OCI-LY3 (cell line): ENCODE results near the gene TCF25.
A peak's percentile ranks its signal among the peaks of the same experiment; 100 is the strongest.

Experiments used
- H2AFZ ChIP-seq: fragments of 200-600, 300-600 bp; shearing (Covaris generic); 2 replicates; pipeline ENCODE4 v1.6.0; 2014; ENCODE audit warnings: antibody characterized with exemption, low read depth, low read length
- H3K27ac ChIP-seq: fragments of 200-600, 300-600 bp; sonication (generic); 2 replicates; pipeline ENCODE4 v1.5.1; 2014; ENCODE audit warnings: mild to moderate bottlenecking, low read length, moderate library complexity, mixed read lengths
- H3K27me3 ChIP-seq: fragments of 200-600, 300-600 bp; sonication (generic); 2 replicates; pipeline ENCODE4 v1.6.1; 2014; ENCODE audit warnings: low read depth, low read length, mixed read lengths
- H3K36me3 ChIP-seq: fragments of 200-600, 300-600 bp; sonication (generic); replicated peaks from 2 replicates; pipeline ENCODE3; 2014; ENCODE audit warnings: low read depth, low read length, mixed read lengths
- H3K4me1 ChIP-seq: fragments of 300-600, 200-600 bp; sonication (generic); 2 replicates; pipeline ENCODE4 v1.6.1; 2014; ENCODE audit warnings: low read length, mixed read lengths
- H3K4me2 ChIP-seq: fragments of 200-600, 300-600 bp; sonication (generic); 2 replicates; pipeline ENCODE4 v1.6.1; 2014; ENCODE audit warnings: low read length, mixed read lengths
- H3K4me3 ChIP-seq: fragments of 300-600, 200-600 bp; sonication (generic); 2 replicates; pipeline ENCODE4 v1.5.1; 2014; ENCODE audit warnings: antibody characterized with exemption, mild to moderate bottlenecking, low read length, moderate library complexity
- H3K79me2 ChIP-seq: fragments of 300-600, 200-600 bp; shearing (Covaris generic); 2 replicates; pipeline ENCODE4 v1.6.1; 2014; ENCODE audit warnings: mild to moderate bottlenecking, low read length, mixed read lengths
- H3K9ac ChIP-seq: fragments of 300-600, 200-600 bp; shearing (Covaris generic); 2 replicates; pipeline ENCODE4 v1.6.0; 2014; ENCODE audit warnings: mild to moderate bottlenecking, low read length, moderate library complexity
- H3K9me3 ChIP-seq: fragments of 200-600, 300-600 bp; shearing (Covaris generic); 2 replicates; pipeline ENCODE4 v1.6.1; 2014; ENCODE audit warnings: low read length, mixed read lengths; ENCODE audit not compliant: insufficient read depth
- H4K20me1 ChIP-seq: fragments of 200-600, 300-600 bp; sonication (generic); 2 replicates; pipeline ENCODE4 v1.6.1; 2016; ENCODE audit warnings: low read length, mixed read lengths; ENCODE audit not compliant: insufficient read depth
- EZH2phosphoT487 ChIP-seq: fragments of 200-600 bp; shearing (Covaris generic); IDR thresholded peaks from 2 replicates; pipeline ENCODE4 v1.6.1; 2018; ENCODE audit warnings: antibody characterized with exemption, mixed run types, low read depth
- TF ChIP-seq, protein P1 (sequence below): fragments of 200-600, 300-600 bp; sonication (generic); IDR thresholded peaks from 2 replicates; pipeline ENCODE4 v1.5.1; 2014; ENCODE audit warnings: antibody characterized with exemption, low read length, low read depth

TCF25 gene

DNA sequence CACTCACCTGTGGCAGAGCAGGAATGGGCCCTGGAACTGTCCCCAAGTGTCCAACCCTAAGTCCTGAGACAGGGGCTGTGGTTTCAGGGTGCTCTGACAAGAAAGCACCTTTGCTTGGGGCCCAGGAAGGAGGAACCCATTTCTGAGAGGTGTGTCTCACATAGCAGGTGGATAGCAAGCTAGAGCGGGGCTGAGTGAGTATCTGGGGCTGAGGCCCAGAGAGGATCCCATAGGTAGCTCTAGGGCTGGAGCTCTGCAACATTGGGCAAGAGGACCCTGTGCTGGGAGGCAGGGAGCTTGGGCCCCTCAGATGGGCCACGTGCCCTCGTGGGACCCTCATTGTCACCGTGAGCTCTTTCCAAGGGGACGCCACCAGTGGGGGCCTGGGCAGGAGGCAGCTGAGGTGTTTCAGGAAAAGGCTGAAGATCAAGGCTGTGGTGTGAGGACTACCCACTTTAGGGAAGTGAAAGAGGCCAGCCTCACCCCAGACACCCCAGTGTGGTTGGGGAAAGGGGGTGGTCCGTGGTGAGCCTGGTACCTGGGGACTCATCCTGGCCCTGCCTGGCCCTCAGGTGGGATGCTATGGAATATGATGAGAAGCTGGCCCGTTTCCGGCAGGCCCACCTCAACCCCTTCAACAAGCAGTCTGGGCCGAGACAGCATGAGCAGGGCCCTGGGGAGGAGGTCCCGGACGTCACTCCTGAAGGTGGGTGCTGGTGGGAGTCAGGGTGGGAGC, 80.4 kb downstream of the TCF25 start:
- Histone ChIP-seq H3K4me2 (peak overlapping the region; percentile 72), H3K4me1 (peaks cover 37% of the 10 kb centered on the region), H2AFZ (no peak overlapping the region), H3K4me3 (peak overlapping the region; percentile 54), H3K27ac (peak overlapping the region; percentile 33), H3K9ac (peak overlapping the region; percentile 10; the same call in 1 of the 2 replicates), H3K27me3 (0 out of 2 replicates have a peak, but pooled peaks cover 3% of the 10 kb centered on the region), H3K36me3 (peaks cover 44% of the 10 kb centered on the region), H3K79me2 (peaks cover 38% of the 10 kb centered on the region), H4K20me1 (peaks cover 48% of the 10 kb centered on the region), H3K9me3 (no peaks in the 10 kb centered on the region)
- TF ChIP-seq EZH2phosphoT487 = no peak
- TF ChIP-seq, protein P1, sequence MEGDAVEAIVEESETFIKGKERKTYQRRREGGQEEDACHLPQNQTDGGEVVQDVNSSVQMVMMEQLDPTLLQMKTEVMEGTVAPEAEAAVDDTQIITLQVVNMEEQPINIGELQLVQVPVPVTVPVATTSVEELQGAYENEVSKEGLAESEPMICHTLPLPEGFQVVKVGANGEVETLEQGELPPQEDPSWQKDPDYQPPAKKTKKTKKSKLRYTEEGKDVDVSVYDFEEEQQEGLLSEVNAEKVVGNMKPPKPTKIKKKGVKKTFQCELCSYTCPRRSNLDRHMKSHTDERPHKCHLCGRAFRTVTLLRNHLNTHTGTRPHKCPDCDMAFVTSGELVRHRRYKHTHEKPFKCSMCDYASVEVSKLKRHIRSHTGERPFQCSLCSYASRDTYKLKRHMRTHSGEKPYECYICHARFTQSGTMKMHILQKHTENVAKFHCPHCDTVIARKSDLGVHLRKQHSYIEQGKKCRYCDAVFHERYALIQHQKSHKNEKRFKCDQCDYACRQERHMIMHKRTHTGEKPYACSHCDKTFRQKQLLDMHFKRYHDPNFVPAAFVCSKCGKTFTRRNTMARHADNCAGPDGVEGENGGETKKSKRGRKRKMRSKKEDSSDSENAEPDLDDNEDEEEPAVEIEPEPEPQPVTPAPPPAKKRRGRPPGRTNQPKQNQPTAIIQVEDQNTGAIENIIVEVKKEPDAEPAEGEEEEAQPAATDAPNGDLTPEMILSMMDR = no peak

DNA sequence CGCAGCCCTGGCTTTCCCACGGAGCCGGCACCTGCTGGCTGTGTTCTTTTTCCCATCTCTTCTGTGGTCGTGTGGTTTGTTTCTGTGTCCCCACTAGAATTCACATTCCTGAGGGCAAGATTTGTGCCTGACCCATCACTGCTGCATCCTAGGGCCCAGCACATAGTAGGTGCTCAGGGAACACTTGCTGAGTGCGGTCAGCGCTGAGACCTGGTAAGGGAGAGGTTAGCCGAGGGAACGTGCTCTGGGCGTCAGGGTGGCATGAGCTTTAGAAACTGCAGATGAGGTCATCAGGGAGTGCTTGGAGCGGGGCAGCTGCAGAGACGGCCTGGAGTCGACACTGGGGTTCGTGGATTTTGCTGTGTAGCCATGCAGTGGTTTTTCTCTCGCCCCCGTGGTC, 81.1 kb downstream of the TCF25 start:
- TF ChIP-seq, protein P1 = no peak
- TF ChIP-seq EZH2phosphoT487 = no peak
- Histone ChIP-seq H3K9me3 (no peaks in the 10 kb centered on the region), H3K4me2 (peak overlapping the region; percentile 72), H3K4me1 (peaks cover 37% of the 10 kb centered on the region), H3K36me3 (peaks cover 48% of the 10 kb centered on the region), H2AFZ (no peak overlapping the region), H3K27me3 (0 out of 2 replicates have a peak, but pooled peaks cover 3% of the 10 kb centered on the region), H3K9ac (no peak overlapping the region), H3K79me2 (peaks cover 33% of the 10 kb centered on the region), H4K20me1 (peaks cover 51% of the 10 kb centered on the region), H3K27ac (no peak overlapping the region), H3K4me3 (no peak overlapping the region)

DNA sequence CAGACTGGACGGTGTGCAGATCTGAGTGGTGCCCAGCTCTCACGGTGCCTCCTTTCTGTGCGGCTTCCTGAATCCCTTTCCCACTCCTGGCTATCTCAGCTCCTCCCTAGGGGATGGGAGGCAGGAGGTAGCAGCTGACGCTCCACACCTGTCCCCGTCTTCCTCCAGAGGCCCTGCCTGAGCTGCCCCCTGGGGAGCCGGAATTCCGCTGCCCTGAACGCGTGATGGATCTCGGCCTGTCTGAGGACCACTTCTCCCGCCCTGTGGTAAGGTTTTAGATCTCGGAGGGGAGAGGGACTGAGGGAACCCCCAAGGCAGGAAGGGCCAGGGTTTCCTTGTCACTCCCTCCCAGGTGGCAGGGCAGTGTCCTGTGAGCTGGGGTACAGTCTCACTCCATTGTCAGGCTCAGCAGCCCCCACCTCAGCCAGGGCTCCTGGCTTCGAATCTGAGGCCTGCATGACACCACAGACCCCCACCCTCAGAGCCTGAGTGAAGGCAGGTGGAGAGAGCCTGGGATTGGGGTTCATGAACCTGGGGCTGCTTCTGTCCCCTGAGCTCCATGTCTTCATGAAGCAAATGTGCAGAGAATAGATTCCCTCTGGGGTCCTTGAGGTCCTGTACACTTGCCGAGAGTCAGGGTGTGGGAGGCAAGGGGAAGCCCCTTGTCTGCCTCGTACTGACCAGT, 81.8 kb downstream of the TCF25 start:
- Histone ChIP-seq H3K27me3 (no peaks in the 10 kb centered on the region), H4K20me1 (peaks cover 51% of the 10 kb centered on the region), H3K4me1 (peaks cover 30% of the 10 kb centered on the region)

More for the DNA sequence above, 81.8 kb downstream of the TCF25 start:
- Histone ChIP-seq H2AFZ (no peak overlapping the region), H3K79me2 (peaks cover 27% of the 10 kb centered on the region), H3K4me2 (no peak overlapping the region), H3K9me3 (no peaks in the 10 kb centered on the region), H3K9ac (no peak overlapping the region), H3K4me3 (no peak overlapping the region), H3K27ac (no peak overlapping the region), H3K36me3 (peaks cover 44% of the 10 kb centered on the region)
- no peak for TF ChIP-seq EZH2phosphoT487
- TF ChIP-seq, protein P1 = no peak
